Prostate gland (tissue), 2 donors: Measurements from ENCODE around the gene ARL2.

Experiments used
- POLR2A ChIP-seq: fragments of 450-650 bp; IDR thresholded peaks from one replicate; pipeline ENCODE4 v1.6.1; 2016; ENCODE audit warnings: antibody characterized with exemption, mild to moderate bottlenecking
- TF ChIP-seq, protein P1 (sequence below), 4 experiments: fragments of 200-600 bp in 2 of 4; fragments of 450-650 bp in 2 of 4; sonication (generic) in 2 of 4; IDR thresholded peaks; 1 replicate in 3 of 4; 2 replicates in 1 of 4; pipeline ENCODE4 v1.5.1; 2016 to 2019; ENCODE audit warnings: antibody characterized with exemption in 4 of 4, mild to moderate bottlenecking in 2 of 4, moderate library complexity in 2 of 4

DNA sequence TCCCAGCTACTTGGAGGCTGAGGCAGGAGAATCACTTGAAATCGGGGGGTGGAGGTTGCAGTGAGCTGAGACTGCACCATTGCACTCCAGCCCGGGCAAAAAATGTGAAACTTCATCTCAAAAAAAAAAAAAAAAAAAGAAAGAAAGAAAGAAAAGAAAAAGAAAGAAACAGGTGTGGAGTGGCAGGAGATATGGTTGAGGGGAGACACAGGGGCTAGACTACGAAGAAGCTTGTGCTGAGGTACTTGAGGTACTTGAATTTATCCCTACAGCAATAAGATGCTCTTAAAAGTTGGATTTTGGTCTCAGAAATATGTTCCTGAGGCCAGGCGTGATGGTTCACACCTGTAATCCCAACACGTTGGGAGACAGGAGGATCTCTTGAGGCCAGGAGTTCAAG, 39.8 kb upstream of the ARL2 start:
- TF ChIP-seq POLR2A: no peak
- TF ChIP-seq, protein P1, sequence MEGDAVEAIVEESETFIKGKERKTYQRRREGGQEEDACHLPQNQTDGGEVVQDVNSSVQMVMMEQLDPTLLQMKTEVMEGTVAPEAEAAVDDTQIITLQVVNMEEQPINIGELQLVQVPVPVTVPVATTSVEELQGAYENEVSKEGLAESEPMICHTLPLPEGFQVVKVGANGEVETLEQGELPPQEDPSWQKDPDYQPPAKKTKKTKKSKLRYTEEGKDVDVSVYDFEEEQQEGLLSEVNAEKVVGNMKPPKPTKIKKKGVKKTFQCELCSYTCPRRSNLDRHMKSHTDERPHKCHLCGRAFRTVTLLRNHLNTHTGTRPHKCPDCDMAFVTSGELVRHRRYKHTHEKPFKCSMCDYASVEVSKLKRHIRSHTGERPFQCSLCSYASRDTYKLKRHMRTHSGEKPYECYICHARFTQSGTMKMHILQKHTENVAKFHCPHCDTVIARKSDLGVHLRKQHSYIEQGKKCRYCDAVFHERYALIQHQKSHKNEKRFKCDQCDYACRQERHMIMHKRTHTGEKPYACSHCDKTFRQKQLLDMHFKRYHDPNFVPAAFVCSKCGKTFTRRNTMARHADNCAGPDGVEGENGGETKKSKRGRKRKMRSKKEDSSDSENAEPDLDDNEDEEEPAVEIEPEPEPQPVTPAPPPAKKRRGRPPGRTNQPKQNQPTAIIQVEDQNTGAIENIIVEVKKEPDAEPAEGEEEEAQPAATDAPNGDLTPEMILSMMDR (IDR thresholded peaks at IDR 0.05): no peak
